Panc1 (cell line): ENCODE results near the gene IBA57. TPM values are rescaled to one million over a fixed set of nuclear protein-coding genes. Genes with fewer than 3 reads are reported as not detected.

Experiments
- ATAC-seq: fragments of 200-7000 bp; cut with Tn5 transposase; 2 replicates; pipeline ENCODE4 v1.9.1; 2020; ENCODE audit warnings: mild to moderate bottlenecking, moderate library complexity
- BruUV-seq: library from RNA; stranded (reverse); fragments of 400-500 nt; replicated peaks from 2 replicates; lab custom pipeline; 2021; lab: Mats Ljungman, UMichigan
- CTCF ChIA-PET: fragments of 300-600 bp; sonication (Branson Sonifier 250); formaldehyde crosslinking; loops from one replicate; lab custom pipeline; 2022; ENCODE audit warnings: antibody characterized with exemption; lab: Charles Lee
- POLR2A ChIA-PET: fragments of 300-600 bp; sonication (Branson Sonifier 250); formaldehyde crosslinking; loops from one replicate; lab custom pipeline; 2022; ENCODE audit warnings: antibody characterized with exemption; lab: Charles Lee
- DNase-seq: peaks from one replicate; pipeline ENCODE4 v3.0.0-alpha.2; 2010; ENCODE audit warnings: low read depth, low spot score
- H3K27ac ChIP-seq: 2 replicates; pipeline ENCODE4 v1.5.1; 2011; ENCODE audit warnings: mild to moderate bottlenecking, low read length, inconsistent platforms
- H3K27me3 ChIP-seq: fragments of 200-500 bp; sonication (Bioruptor generic); 2 replicates; pipeline ENCODE4 v1.6.0; 2014; ENCODE audit warnings: low read length, inconsistent platforms; ENCODE audit not compliant: control insufficient read depth, insufficient read depth
- H3K36me3 ChIP-seq: fragments of 200-500 bp; sonication (Bioruptor generic); 2 replicates; pipeline ENCODE4 v1.5.1; 2014; ENCODE audit warnings: inconsistent platforms, mild to moderate bottlenecking, low read length, moderate library complexity; ENCODE audit not compliant: control insufficient read depth, insufficient read depth
- H3K4me1 ChIP-seq: 2 replicates; pipeline ENCODE4 v1.5.1; 2011; ENCODE audit warnings: inconsistent platforms, mild to moderate bottlenecking, low read length, moderate library complexity; ENCODE audit not compliant: control insufficient read depth, insufficient read depth
- H3K4me3 ChIP-seq, 2 experiments: 2 replicates each; pipeline ENCODE4 v1.5.1; 2011 to 2012; ENCODE audit warnings: low read depth in 2 of 2, low read length in 2 of 2, mild to moderate bottlenecking in 2 of 2, inconsistent platforms in 1 of 2, moderate library complexity in 1 of 2
- H3K9me3 ChIP-seq: fragments of 200-500 bp; sonication (Bioruptor generic); 2 replicates; pipeline ENCODE4 v1.5.1; 2014; ENCODE audit warnings: low read depth, mild to moderate bottlenecking, inconsistent platforms, low read length, moderate library complexity; ENCODE audit not compliant: control insufficient read depth, insufficient read depth
- POLR2AphosphoS5 ChIP-seq: IDR thresholded peaks from 2 replicates; pipeline ENCODE4 v1.6.1; 2012; ENCODE audit warnings: mild to moderate bottlenecking, low read depth, low read length, moderate library complexity
- SIN3A ChIP-seq: IDR thresholded peaks from 2 replicates; pipeline ENCODE4 v1.6.1; 2012; ENCODE audit warnings: low read depth, mild to moderate bottlenecking, low read length, moderate library complexity, borderline replicate concordance; ENCODE audit not compliant: insufficient read depth
- TCF7L2 ChIP-seq: IDR thresholded peaks from 2 replicates; pipeline ENCODE4 v1.6.1; 2011; ENCODE audit warnings: mild to moderate bottlenecking, low read depth, low read length, inconsistent platforms
- in situ Hi-C: cut with HindIII; loops from 2 replicates; pipeline ENCODE4 v1.10.0; 2016; ENCODE audit warnings: low sequenced_read_pairs, low pct_unique_long_range_greater_than_20kb
- intact Hi-C: fragments of 100-400 bp; cut with micrococcal nuclease; formaldehyde crosslinking; loops from one replicate; pipeline ENCODE4 v1.10.0; 2022; ENCODE audit not compliant: unreplicated experiment
- total RNA-seq: library from RNA; stranded (reverse); gene quantifications from one replicate; pipeline ENCODE4 v1.2.1, GENCODE V29; 2021; ENCODE audit not compliant: unreplicated experiment
- TF ChIP-seq, protein P1 (sequence below), 2 experiments: IDR thresholded peaks; 2 replicates each; pipeline ENCODE4 v1.6.1; 2011 to 2012; ENCODE audit warnings: low read depth in 2 of 2, control low read depth in 1 of 2, low read length in 1 of 2, mild to moderate bottlenecking in 1 of 2, moderate library complexity in 1 of 2; ENCODE audit not compliant: insufficient read depth in 1 of 2
- TF ChIP-seq, protein P2 (sequence below): fragments of 450-650 bp; IDR thresholded peaks from 2 replicates; pipeline ENCODE4 v1.5.1; 2017; ENCODE audit warnings: mild to moderate bottlenecking

The IBA57 gene
- total RNA-seq, 1 experiment from 2014 or later: 11.3 TPM

DNA sequence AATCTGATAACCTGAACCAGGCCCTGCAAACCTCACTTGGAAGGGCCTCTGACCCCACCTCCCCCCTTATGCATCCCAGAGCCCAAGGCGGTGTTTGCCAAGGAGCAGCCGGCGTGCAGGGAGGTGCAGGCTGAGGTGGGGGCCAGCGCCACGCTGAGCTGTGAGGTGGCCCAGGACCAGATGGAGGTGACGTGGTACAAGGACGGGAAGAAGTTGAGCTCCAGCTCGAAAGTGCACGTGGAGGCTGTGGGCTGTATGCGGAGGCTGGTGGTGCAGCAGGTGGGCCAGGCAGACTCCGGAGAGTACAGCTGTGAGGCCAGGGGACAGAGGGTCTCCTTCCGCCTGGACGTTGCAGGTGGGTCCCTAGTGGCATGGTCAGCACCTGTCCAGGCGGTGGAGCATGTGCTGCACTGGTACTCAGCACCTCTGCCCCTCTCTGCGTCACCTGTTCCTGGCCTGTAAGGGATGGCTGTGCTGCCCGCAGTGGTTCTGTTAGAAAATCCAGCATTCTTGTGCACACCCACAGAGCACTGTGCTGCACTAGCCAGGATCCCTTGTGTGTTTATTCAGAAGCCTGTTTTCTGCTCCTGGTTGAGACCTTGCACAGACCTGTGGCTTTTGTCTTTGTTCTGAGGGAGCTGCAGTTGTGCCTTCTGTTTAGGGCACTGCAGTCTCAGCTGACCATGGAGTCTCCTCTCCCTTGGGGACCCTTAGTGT, 53.8 kb downstream of the IBA57 start:
- Histone ChIP-seq H3K4me3 (no peak overlapping the region), H3K27me3 (no peaks in the 10 kb centered on the region), H3K27ac (no peak overlapping the region), H3K4me1 (no peaks in the 10 kb centered on the region), H3K9me3 (no peaks in the 10 kb centered on the region; the same call in 1 of the 2 replicates), H3K36me3 (no peaks in the 10 kb centered on the region)
- TF ChIP-seq, protein P1, sequence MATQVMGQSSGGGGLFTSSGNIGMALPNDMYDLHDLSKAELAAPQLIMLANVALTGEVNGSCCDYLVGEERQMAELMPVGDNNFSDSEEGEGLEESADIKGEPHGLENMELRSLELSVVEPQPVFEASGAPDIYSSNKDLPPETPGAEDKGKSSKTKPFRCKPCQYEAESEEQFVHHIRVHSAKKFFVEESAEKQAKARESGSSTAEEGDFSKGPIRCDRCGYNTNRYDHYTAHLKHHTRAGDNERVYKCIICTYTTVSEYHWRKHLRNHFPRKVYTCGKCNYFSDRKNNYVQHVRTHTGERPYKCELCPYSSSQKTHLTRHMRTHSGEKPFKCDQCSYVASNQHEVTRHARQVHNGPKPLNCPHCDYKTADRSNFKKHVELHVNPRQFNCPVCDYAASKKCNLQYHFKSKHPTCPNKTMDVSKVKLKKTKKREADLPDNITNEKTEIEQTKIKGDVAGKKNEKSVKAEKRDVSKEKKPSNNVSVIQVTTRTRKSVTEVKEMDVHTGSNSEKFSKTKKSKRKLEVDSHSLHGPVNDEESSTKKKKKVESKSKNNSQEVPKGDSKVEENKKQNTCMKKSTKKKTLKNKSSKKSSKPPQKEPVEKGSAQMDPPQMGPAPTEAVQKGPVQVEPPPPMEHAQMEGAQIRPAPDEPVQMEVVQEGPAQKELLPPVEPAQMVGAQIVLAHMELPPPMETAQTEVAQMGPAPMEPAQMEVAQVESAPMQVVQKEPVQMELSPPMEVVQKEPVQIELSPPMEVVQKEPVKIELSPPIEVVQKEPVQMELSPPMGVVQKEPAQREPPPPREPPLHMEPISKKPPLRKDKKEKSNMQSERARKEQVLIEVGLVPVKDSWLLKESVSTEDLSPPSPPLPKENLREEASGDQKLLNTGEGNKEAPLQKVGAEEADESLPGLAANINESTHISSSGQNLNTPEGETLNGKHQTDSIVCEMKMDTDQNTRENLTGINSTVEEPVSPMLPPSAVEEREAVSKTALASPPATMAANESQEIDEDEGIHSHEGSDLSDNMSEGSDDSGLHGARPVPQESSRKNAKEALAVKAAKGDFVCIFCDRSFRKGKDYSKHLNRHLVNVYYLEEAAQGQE (IDR thresholded peaks at IDR 0.05; ENCODE audit: insufficient read depth in 1 of 2, low read depth in 2 of 2, low read length in 1 of 2): no peak
- TF ChIP-seq SIN3A (no peak), TCF7L2 (no peak), POLR2AphosphoS5 (no peak)
- TF ChIP-seq, protein P2, sequence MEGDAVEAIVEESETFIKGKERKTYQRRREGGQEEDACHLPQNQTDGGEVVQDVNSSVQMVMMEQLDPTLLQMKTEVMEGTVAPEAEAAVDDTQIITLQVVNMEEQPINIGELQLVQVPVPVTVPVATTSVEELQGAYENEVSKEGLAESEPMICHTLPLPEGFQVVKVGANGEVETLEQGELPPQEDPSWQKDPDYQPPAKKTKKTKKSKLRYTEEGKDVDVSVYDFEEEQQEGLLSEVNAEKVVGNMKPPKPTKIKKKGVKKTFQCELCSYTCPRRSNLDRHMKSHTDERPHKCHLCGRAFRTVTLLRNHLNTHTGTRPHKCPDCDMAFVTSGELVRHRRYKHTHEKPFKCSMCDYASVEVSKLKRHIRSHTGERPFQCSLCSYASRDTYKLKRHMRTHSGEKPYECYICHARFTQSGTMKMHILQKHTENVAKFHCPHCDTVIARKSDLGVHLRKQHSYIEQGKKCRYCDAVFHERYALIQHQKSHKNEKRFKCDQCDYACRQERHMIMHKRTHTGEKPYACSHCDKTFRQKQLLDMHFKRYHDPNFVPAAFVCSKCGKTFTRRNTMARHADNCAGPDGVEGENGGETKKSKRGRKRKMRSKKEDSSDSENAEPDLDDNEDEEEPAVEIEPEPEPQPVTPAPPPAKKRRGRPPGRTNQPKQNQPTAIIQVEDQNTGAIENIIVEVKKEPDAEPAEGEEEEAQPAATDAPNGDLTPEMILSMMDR: no peak
- ChIA-PET CTCF (no interaction called here), POLR2A (no interaction called here)
- in situ Hi-C loops (no loop called here), intact Hi-C loops (no loop called here)
- no TSS peak for BruUV-seq
- ATAC-seq (no peak; the same call in 1 of the 2 replicates), DNase-seq (no peak)

DNA sequence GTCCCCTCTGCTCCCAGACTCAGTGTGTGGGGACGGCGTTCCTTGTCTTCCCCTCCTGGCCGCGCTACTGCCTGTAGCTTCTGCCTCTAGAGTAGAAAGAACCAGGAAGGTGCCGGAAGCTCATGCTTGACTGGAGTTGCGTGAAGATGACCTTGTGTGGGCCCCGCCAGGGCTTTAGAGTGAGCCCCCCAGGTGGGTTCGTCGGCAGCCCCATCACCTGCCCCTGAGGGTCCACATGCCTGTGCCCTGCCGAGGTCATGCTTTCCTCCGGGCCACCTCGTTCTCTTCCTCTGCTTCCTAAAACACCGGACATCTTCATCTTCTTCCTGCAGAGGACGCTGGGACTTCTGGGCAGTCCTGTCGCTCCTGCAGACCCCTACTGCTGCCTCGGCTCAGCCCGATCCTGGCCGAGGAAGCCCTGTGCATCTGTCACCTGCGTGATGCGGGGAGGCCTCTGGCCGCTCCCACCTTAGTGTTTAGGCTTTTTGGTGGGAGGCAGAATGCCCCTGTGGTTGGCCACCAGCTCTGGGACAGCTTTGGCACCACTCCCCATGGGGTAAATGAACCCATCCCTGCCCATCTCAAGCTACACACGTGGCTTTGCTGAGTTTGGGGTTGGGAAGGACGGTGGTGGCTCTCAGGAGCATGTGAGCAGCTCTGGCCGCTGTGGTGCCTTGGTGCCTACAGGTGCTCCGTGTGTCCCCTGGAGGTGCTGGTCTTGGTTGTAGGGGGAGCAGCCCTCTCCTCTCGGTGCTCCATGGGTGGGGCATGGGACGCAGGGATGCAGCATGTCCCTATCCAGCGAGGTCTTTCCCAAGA, 54.6 kb downstream of the IBA57 start:
- intact Hi-C loops: no loop called here

More for the DNA sequence above, 54.6 kb downstream of the IBA57 start:
- Histone ChIP-seq H3K27ac (no peak overlapping the region), H3K9me3 (no peaks in the 10 kb centered on the region; the same call in 1 of the 2 replicates), H3K4me1 (no peaks in the 10 kb centered on the region), H3K4me3 (no peak overlapping the region), H3K27me3 (no peaks in the 10 kb centered on the region), H3K36me3 (no peaks in the 10 kb centered on the region)
- ChIA-PET POLR2A (no interaction called here), CTCF (no interaction called here)
- DNase-seq: no peak
- TF ChIP-seq POLR2AphosphoS5: no peak
- TF ChIP-seq, protein P2: no peak
- TF ChIP-seq, protein P1 (IDR thresholded peaks at IDR 0.05; ENCODE audit: insufficient read depth in 1 of 2, low read depth in 2 of 2, low read length in 1 of 2): no peak
- no peak for TF ChIP-seq SIN3A
- TF ChIP-seq TCF7L2: no peak
- in situ Hi-C loops: no loop called here
- no peak for ATAC-seq
- BruUV-seq: no TSS peak
